NCI-H2196 treated with DMSO at 0.1 percent for 48 hours (cell line): ENCODE measurements around the gene BPHL.
A peak's percentile ranks its signal among the peaks of the same experiment; 100 is the strongest.
"Not testable (repeated sequence)": the region's sequence is repeated elsewhere in the genome, so short reads cannot be mapped to it uniquely, and the experiment has no call there.

Experiments used
- DNase-seq: peaks from one replicate; lab custom pipeline; 2025; ENCODE audit not compliant: unreplicated experiment; lab: John Stamatoyannopoulos, UW

The BPHL gene

DNA sequence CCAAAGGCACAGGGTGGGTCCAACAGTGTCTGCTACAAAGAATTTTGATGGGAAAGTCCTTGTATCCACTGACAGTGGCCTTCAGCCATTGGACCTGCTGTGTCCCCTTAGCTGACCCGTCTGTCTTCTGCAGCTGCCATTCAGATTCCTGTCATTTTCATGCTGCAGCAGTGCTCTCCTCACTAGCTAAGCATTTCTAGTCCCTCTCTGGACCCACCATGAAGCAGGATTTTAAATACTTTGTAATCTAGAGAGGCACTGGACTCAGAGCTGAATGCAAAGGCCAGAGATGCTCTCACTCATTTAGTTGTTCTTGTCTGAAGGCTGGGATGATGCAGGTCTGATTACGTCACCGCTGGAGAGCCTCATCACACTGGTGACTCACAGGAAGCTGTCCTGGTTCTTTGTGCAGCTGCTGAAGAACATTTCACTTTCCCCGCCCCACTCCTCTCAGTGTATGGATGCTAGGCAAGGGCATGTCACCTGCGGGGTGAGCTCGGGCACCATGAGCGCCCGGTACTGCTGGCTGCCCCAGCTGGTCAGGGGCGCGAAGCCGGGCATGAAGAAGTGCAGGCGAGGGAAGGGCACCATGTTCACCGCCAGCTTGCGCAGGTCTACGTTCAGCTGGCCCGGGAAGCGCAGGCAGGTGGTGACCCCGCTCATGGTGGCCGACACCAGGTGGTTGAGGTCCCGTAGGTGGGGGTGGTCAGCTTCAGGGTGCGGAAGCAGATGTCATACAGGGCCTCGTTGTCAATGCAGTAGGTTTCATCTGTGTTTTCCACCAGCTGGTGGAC is 58.2 kb downstream of the BPHL start:
- peak; percentile 56 for DNase-seq

GRCh38 chr6:3178666-3179065 is 60.2 kb downstream of the BPHL start:
- not testable (repeated sequence) for DNase-seq

- DNase-seq, result not testable (repeated sequence)
Observed at GRCh38 chr6:3179945-3180344, 61.4 kb downstream of the BPHL start.

- DNase-seq, result no peak
Observed at GRCh38 chr6:3181105-3181504, 62.6 kb downstream of the BPHL start.

- DNase-seq, result no peak
Observed at GRCh38 chr6:3183066-3183465, 64.6 kb downstream of the BPHL start.

DNA sequence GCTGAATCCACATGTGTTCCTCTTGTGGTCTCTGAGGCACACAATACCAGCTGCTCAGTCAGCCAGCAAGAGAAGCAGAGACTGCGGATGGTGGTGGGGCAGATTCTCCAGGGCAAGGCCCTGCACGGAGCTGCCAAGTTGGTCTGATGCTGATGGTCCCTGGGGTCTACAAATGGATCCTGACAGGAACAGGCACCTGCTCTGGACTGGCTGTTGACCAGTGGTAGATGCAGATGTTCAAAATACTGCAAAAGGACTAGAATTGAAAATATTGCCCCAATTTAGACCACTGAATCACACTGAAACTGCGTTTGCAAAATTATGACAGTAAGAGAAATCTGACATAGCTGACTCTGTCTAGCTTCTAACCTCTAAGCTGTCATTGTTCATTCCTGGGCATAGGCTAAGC is 68.5 kb downstream of the BPHL start:
- DNase-seq, result no peak

GRCh38 chr6:3188262-3188661 is 69.8 kb downstream of the BPHL start:
- DNase-seq, result no peak

GRCh38 chr6:3189192-3189591 is 70.7 kb downstream of the BPHL start:
- DNase-seq, result not testable (repeated sequence)

- DNase-seq, result no peak
Observed at GRCh38 chr6:3190056-3190455, 71.5 kb downstream of the BPHL start.

- DNase-seq, result no peak
Observed at GRCh38 chr6:3190779-3191178, 72.3 kb downstream of the BPHL start.

GRCh38 chr6:3193102-3193849 is 74.8 kb downstream of the BPHL start:
- DNase-seq, result no peak

DNA sequence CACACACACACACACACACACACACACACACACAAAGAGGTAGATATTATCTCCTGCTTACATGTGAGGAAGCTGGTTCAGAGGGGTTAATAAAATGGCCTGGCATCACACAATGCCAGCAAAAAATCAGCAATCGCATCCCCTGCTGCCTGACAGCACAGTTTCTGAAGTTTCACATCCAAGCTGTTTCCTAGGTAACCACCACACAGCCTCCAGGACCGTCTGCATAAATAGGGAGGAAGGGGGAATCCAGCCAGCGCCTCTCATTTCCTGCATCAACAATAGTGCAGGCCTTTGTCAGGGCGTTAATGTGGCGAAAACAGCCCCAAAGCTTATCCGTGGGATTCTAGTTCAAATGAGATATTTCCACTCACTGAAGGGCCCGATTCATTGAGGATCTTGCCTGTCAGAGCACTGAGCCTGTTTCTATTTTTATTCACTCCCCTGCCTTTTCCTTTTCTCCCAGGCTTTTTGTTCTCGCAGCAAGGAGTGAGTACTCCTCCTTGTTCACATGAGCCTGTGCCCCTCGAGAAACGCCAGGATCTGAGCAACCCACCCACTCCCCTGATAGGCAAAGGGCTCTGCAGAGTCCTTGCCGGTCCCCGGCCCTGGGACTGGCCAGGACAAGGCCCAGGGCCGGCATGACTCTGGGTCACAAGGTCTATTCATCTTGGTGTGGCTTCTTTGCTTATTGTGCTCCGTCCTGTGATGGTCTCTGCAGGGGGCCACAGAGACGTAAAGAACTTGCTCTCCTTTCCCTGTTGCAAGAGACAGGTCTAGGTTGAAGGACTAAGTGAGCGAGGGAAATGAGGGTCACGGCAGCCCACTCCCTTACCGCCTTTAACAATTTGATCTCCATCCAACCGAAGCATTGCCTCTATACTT is 76.3 kb downstream of the BPHL start:
- no peak for DNase-seq

- DNase-seq, result no peak
Observed at GRCh38 chr6:3195420-3195694, 76.8 kb downstream of the BPHL start.

GRCh38 chr6:3195695-3196497 is 77.4 kb downstream of the BPHL start:
- no peak for DNase-seq

DNA sequence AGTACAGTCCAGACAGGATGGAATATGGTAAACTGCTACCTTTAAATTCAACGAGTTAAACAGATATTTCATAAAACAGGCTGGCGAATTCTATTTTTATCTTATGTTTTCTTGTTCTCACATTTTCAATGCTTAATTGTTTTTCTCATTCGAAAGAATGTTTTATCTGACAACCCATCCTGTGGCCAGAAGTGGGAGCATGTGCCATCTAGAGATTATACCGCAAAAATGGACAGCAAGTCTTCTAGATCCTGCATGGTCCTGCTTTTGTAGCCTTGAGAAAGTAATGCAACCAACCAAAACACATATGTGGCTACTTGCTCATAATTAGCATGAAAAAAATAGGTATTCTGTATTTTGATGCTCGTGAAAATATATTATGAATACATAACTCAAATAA is 78.3 kb downstream of the BPHL start:
- no peak for DNase-seq

DNA sequence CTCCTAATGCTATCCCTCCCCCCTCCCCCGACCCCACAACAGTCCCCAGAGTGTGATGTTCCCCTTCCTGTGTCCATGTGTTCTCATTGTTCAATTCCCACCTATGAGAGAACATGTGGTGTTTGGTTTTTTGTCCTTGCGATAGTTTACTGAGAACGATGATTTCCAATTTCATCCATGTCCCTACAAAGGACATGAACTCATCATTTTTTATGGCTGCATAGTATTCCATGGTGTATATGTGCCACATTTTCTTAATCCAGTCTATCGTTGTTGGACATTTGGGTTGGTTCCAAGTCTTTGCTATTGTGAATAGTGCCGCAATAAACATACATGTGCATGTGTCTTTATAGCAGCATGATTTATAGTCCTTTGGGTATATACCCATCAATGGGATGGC is 79.2 kb downstream of the BPHL start:
- not testable (repeated sequence) for DNase-seq

DNA sequence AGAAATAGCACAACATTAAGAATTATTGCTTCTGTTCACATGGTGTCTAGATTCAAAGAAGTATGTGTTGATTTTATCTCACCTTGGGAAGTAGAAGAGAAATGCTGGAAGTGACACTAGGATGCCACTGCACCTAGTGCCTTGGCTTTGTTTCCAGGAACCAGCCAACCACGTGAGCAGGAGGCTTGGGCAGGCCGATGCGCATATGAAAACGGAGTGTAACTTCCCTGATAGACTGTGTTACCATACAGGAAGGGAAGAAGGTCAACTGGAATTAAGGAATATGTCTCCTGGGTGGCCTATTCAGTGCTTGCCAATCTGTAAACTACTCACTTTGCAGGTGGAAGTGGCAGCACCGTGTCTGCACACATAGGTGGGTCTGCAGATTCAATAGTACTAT is 80.9 kb downstream of the BPHL start:
- no peak for DNase-seq

- DNase-seq, result no peak
Observed at GRCh38 chr6:3200682-3201081, 82.2 kb downstream of the BPHL start.

- no peak for DNase-seq
Observed at GRCh38 chr6:3201388-3201787, 82.9 kb downstream of the BPHL start.
